Vagina (tissue), 2 donors: Measurements from ENCODE around the gene ADAMTS9.

Experiments used
- CTCF ChIP-seq, 3 experiments: fragments of 450-650 bp in 2 of 3; fragments of 200-600 bp in 1 of 3; sonication (generic) in 1 of 3; IDR thresholded peaks; one replicate each; pipeline ENCODE4 v1.5.1; 2017 to 2019; ENCODE audit warnings: antibody characterized with exemption in 3 of 3, mild to moderate bottlenecking in 2 of 3, moderate library complexity in 2 of 3
- POLR2A ChIP-seq, 2 donors: fragments of 450-650 bp; IDR thresholded peaks; one replicate each; pipeline ENCODE4 v1.6.1; 2017; ENCODE audit warnings: antibody characterized with exemption in 2 of 2, mild to moderate bottlenecking in 2 of 2, moderate library complexity in 2 of 2
- POLR2AphosphoS5 ChIP-seq, 2 donors: sonication (generic); formaldehyde crosslinking; IDR thresholded peaks; one replicate each; pipeline ENCODE4 v1.9.0; 2017; ENCODE audit warnings: antibody characterized with exemption in 2 of 2, mild to moderate bottlenecking in 2 of 2, low read depth in 1 of 2; ENCODE audit not compliant: insufficient read depth in 1 of 2

GRCh38 chr3:64518950-64519349, 168.8 kb downstream of the ADAMTS9 start:
- TF ChIP-seq POLR2A (IDR thresholded peaks at IDR 0.05): no peak
- TF ChIP-seq CTCF (IDR thresholded peaks at IDR 0.05): no peak
- no peak for TF ChIP-seq POLR2AphosphoS5 (IDR thresholded peaks at IDR 0.05; ENCODE audit: insufficient read depth in 1 of 2, low read depth in 1 of 2)
